ENCODE data around the gene CACNA1F. TPM values are rescaled to one million over a fixed set of nuclear protein-coding genes. Genes with fewer than 3 reads are reported as not detected.
A peak's percentile ranks its signal among the peaks of the same experiment; 100 is the strongest.

The CACNA1F gene
- total RNA-seq, 1 donor from 2014 or later, result 3.0 TPM

DNA sequence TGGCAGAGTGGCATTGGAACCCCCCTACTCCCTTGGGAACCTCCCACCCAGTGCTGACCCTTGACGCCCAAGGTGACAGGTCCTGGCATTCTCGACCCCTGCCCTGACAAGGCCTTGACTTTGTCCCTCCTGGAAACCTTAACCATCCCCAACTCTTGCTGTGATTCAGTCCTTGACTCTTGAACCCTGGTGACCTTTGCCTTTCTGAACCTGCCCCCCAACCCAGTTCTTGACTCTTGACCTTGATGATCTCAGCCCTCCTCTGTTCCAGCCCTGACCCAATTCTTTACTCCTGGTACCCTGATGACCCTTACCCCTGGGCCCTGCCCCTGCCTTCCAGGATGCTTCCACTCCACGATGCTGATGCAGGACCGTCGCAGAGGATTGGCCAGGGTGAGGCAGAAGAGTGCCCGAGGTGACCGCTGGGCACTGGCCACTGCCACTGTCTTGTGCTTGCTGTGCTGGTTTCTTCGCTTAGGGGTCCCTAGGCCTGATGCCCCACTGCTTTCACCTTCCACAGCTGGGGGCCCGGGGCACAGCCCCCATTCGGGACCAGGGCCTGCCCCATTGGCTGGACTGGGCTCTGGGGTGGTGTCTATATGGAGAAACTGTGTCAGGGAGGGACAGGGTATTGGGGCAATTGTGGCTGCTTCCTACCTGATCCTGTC is 1.7 kb downstream of the CACNA1F start:
- TF ChIP-seq, protein P1, sequence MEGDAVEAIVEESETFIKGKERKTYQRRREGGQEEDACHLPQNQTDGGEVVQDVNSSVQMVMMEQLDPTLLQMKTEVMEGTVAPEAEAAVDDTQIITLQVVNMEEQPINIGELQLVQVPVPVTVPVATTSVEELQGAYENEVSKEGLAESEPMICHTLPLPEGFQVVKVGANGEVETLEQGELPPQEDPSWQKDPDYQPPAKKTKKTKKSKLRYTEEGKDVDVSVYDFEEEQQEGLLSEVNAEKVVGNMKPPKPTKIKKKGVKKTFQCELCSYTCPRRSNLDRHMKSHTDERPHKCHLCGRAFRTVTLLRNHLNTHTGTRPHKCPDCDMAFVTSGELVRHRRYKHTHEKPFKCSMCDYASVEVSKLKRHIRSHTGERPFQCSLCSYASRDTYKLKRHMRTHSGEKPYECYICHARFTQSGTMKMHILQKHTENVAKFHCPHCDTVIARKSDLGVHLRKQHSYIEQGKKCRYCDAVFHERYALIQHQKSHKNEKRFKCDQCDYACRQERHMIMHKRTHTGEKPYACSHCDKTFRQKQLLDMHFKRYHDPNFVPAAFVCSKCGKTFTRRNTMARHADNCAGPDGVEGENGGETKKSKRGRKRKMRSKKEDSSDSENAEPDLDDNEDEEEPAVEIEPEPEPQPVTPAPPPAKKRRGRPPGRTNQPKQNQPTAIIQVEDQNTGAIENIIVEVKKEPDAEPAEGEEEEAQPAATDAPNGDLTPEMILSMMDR (IDR thresholded peaks at IDR 0.05), result no peak
- Mint-ChIP-seq H3K4me3 (peak overlapping the region; percentile 85), H3K27ac (peak overlapping the region; percentile 95), H3K36me3 (ENCODE audit: low read depth) (peaks cover 3% of the 10 kb centered on the region), H3K4me1 (peaks cover 21% of the 10 kb centered on the region), H3K27me3 (no peaks in the 10 kb centered on the region), H3K9me3 (no peaks in the 10 kb centered on the region)
- DNase-seq (no peak), ATAC-seq (ENCODE audit: low read depth) (no peak)
- intact Hi-C loops (cut with micrococcal nuclease), result loop anchor here (2.0 kb wide), 1 partner anchor 41 kb away; no protein-coding TSS in a partner anchor
- CTCF ChIA-PET, result no interaction called here
- POLR2A ChIA-PET, result interaction anchor here (0.6 to 1.9 kb wide), 5 partner anchors 37 to 340 kb away, joined by 3 to 7 read pairs (median 4); partner anchors contain the start of gene WDR45

DNA sequence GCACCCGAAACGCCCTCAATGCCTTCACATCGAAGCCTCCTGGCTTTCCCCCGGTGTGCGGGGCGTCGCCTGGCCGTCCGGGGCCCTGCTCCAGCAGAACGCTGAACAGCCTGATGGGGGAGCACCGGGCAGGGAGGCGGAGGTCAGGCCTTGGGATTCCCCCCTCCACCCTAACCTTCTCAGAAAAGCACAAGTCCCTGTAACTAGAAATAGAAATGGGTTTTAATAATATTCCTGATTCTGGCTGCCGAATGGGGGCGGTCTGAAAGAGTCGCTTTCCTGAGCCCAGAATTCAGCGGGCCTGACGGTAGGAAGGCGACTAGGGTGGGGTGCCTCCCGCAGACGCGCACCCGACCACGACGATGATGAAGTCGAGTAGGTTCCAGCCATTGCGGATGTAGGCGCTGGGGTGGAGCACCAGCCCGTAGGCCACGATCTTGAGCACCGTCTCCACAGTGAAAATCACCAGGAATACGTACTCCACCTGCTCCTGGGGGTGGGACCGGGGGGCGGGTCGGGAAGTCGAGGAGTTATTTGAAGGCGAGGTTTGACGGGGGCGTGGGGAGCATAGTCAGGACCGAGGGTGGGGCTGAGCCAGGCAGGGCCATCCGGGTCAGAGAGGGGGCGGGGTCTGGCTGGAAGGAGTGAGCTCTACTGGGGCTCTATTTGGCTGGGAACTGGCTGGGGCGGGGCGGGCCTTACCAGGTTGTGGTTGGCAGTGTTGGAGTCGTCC is 2.5 kb downstream of the CACNA1F start:
- Mint-ChIP-seq H3K4me1 (peaks cover 18% of the 10 kb centered on the region), H3K9me3 (no peaks in the 10 kb centered on the region), H3K36me3 (ENCODE audit: low read depth) (peaks cover 3% of the 10 kb centered on the region), H3K27ac (peak overlapping the region; percentile 95), H3K4me3 (peak overlapping the region; percentile 85), H3K27me3 (no peaks in the 10 kb centered on the region)
- ChIA-PET CTCF (no interaction called here), POLR2A (interaction anchor here (0.6 to 1.9 kb wide), 9 partner anchors 30 to 339 kb away, joined by 3 to 8 read pairs (median 4); partner anchors contain the start of genes PPP1R3F and WDR45)
- TF ChIP-seq, protein P1 (IDR thresholded peaks at IDR 0.05), result no peak
- intact Hi-C loops (cut with micrococcal nuclease), result loop anchor here (1.0 to 2.0 kb wide), 3 partner anchors 30 to 40 kb away; partner anchors contain the start of genes PPP1R3F and SYP
- DNase-seq (peak; percentile 54), ATAC-seq (ENCODE audit: low read depth) (peak; percentile 78)

DNA sequence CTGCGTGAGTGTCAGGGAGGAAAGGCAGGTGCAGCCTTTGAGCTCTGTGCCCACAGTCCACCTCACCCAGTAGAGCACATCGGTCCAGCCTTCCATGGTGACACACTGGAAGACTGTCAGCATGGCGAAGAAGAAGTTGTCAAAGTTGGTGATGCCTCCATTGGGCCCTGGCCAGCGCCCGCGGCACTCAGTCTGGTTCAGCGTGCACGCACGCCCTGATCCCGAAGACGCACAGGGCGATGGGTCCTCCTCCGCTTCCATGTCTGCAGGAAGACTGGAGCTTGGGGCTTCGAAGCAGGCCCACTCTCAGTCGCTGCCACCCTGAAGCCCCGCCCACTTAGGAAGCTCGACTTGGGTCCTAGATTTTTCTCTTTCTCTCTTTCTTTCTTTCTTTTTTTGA is 5.0 kb downstream of the CACNA1F start:
- H3K4me1 Mint-ChIP-seq, result peaks cover 13% of the 10 kb centered on the region
- DNase-seq (no peak), ATAC-seq (ENCODE audit: low read depth) (no peak)
- no peaks in the 10 kb centered on the region for H3K9me3 Mint-ChIP-seq
- intact Hi-C loops (cut with micrococcal nuclease), result no loop called here
- no peaks in the 10 kb centered on the region for H3K27me3 Mint-ChIP-seq
- ChIA-PET POLR2A (no interaction called here), CTCF (no interaction called here)
- no peaks in the 10 kb centered on the region for H3K36me3 Mint-ChIP-seq (ENCODE audit: low read depth)
- TF ChIP-seq, protein P1 (IDR thresholded peaks at IDR 0.05), result no peak
- H3K4me3 Mint-ChIP-seq, result no peak overlapping the region
- no peak overlapping the region for H3K27ac Mint-ChIP-seq

DNA sequence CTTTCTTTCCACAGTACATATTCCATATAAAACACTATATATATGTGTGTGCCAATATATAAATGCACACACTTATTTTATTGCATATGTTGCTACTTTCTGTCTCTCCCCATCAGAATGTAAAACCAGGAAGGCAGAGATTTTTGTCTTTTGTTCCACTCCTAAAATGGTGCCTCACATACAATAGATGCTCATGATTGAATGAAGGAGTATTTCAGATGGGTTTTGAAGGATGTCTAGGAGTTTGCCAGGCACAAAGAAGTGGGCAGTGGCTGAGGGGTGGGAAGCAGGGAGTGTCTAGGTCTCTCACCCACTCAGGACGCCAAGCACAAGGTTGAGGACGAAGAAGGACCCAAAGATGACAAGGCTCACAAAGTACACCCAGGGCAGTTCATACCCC is 5.4 kb downstream of the CACNA1F start:
- Mint-ChIP-seq H3K27me3 (no peaks in the 10 kb centered on the region), H3K9me3 (no peaks in the 10 kb centered on the region), H3K27ac (no peak overlapping the region), H3K4me1 (peaks cover 13% of the 10 kb centered on the region), H3K36me3 (ENCODE audit: low read depth) (no peaks in the 10 kb centered on the region), H3K4me3 (no peak overlapping the region)
- DNase-seq (no peak), ATAC-seq (ENCODE audit: low read depth) (no peak)
- ChIA-PET CTCF (no interaction called here), POLR2A (no interaction called here)
- intact Hi-C loops (cut with micrococcal nuclease), result no loop called here
- TF ChIP-seq, protein P1 (IDR thresholded peaks at IDR 0.05), result no peak

DNA sequence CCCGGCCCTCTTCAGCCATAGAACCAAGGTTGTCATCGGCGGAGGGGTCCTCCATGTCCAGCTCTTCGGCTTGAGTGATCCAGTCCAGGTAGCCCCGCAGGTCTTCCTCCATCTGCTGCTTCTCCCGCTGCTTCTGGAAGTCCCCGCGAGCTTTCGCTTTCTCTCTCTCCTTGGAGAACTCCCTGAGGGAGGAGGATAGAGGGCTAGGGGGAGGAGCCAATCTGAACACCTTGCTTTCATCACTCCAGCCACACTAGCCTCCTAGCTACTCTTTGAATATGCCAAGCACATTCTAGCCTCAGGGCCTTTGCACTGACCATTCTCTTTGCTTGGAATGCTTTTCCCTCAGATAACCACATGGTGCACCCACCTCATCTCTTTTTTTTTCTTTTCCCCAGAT is 6.2 kb downstream of the CACNA1F start:
- Mint-ChIP-seq H3K36me3 (ENCODE audit: low read depth) (no peaks in the 10 kb centered on the region), H3K9me3 (no peaks in the 10 kb centered on the region), H3K27ac (no peak overlapping the region), H3K4me1 (peaks cover 14% of the 10 kb centered on the region), H3K4me3 (no peak overlapping the region), H3K27me3 (no peaks in the 10 kb centered on the region)
- POLR2A ChIA-PET, result no interaction called here
- DNase-seq (no peak), ATAC-seq (ENCODE audit: low read depth) (no peak)
- TF ChIP-seq, protein P1 (IDR thresholded peaks at IDR 0.05), result no peak
- intact Hi-C loops (cut with micrococcal nuclease), result no loop called here
- CTCF ChIA-PET, result no interaction called here
